GM18873 (cell line): ENCODE measurements around the gene PRSS36.
"Not testable (repeated sequence)": the region's sequence is repeated elsewhere in the genome, so short reads cannot be mapped to it uniquely, and the experiment has no call there.

Source experiments
- ATAC-seq: cut with Tn5 transposase; IDR thresholded peaks from one replicate; pipeline ENCODE4 v1.9.1; 2021; ENCODE audit warnings: mild to moderate bottlenecking, moderate library complexity, moderate number of reproducible peaks; ENCODE audit not compliant: unreplicated experiment, low FRiP score

Gene PRSS36

DNA sequence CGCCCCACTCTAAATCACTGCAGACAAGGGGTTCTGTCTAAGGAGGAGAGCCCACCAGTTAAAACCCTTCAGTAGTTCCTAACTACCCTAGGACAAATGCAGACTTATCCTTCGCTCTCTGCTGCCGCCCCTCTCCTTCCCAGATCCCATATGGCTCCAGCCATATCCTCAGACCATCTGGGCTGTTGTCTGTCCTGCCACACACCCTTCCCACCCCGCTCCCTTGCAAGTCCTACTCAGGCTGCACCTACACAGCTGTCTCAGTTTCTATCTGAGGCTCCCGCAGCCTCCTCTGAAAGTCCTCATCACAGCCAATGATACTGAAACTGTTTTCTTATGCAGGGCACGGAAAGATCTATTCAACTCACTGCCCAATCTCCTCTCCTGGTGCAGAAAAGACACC lies 42.4 kb downstream of the PRSS36 start:
- peak; percentile 54 for ATAC-seq

DNA sequence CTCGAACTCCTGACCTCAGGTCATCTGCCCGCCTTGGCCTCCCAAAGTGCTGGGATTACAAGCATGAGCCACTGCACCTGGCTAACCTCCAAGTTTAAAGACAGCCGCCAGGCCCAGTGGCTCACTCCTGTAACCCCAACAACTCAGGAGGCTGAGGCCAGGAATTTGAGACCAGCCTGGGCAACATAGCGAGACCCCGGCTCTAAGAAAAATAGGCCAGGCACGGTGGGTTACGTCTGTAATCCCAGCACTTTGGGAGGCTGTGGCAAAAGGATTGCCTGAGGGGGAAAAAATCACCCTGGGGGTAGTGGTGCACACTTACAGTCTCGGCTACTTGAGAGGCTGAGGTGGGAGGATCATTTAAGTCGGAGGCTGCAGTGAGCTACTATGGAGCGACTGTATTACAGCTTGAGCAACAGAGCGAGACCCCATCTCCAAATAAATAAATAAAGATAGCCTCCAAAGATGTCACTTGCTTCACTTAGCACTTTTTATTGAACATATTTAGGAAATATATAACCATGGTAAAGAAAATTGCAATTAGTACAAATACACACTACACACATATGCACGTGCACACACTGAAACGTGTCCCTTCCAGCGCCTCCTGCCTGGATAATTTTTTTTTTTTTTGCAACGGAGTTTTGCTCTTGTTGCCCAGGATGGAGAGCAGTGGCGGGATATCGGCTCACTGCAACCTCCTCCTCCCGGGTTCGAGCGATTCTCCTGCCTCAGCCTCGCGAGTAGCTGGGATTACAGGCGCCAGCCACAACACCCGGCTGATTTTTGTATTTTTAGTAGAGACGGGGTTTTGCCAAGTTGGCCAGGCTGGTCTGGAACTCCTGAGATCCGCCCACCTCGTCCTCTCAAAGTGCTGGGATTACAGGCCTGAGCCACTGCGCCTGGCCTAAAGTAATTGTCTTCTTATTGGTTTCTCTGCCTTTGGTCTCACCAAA lies 43.1 kb downstream of the PRSS36 start:
- no peak for ATAC-seq

- no peak for ATAC-seq
Measured at GRCh38 chr16:31105677-31106213, 44.1 kb downstream of the PRSS36 start.

DNA sequence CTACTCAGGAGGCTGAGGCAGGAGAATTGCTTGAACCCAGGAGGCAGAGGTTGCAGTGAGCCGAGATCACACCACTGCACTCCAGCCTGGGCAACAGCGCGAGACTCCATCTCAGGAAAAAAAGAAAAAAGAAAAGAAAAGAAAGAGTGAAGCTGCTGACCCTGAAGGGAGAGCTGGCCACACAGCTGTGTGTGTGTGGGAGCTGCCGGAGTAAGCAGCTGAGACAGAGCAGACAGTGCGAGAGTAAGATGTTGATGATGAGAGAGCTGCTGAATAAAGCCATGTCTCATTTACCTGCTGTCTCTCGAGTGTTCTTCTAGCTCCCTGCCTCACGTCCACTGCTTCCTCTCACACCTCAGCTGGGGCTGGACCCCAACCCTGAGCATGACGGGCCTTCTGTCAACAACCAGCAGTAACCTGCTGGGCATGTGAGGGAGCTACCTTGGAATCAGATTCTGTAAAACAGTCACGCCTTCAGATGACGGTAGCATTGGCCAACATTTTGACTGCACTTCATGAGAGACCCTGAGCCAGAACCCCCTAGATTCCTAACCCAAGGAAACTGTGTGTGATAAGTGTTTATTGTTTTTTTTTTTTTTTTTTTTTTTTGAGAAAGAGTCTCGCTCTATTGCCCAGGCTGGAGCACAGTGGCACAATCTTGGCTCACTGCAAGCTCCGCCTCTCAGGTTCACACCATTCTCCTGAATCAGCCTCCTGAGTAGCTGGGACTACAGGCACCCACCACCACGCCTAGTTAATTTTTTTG lies 48.8 kb downstream of the PRSS36 start:
- ATAC-seq: not testable (repeated sequence)

DNA sequence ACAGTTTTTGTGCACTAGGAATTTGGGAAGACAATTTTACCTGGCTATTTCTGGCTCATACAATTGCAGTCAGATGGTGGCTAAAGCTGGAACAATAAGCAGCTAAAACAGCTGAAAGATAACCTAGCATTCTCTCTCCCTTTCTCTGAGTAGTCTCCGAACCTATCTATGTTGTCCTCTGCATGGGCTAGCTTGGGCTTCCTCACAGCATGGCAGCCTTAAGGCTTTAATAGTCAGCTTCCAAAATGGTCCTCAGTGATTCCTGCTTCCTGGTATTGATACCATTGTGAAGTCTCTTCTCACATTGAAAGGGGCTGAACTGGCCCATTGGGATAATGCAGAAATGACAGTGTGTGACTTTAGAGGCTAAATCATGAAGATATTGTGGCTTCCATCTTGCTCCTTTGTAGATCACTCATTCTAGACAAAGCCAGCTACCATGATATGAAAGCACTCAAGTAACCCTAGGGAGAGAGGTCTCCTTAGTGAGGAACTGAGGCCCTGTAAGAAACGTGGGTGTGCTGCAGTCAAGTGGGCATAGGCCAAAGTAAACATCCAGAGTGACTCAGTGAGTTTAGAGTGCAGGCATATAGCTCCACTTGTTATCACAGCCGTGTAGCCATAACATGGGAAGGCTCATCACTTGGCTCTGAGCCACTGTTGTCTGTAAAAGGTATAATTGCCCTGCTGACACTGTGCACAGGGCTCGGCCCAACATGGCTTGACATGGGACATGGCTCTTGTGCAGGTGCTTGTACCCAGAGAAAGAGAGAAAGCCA lies 49.8 kb downstream of the PRSS36 start:
- ATAC-seq: no peak

DNA sequence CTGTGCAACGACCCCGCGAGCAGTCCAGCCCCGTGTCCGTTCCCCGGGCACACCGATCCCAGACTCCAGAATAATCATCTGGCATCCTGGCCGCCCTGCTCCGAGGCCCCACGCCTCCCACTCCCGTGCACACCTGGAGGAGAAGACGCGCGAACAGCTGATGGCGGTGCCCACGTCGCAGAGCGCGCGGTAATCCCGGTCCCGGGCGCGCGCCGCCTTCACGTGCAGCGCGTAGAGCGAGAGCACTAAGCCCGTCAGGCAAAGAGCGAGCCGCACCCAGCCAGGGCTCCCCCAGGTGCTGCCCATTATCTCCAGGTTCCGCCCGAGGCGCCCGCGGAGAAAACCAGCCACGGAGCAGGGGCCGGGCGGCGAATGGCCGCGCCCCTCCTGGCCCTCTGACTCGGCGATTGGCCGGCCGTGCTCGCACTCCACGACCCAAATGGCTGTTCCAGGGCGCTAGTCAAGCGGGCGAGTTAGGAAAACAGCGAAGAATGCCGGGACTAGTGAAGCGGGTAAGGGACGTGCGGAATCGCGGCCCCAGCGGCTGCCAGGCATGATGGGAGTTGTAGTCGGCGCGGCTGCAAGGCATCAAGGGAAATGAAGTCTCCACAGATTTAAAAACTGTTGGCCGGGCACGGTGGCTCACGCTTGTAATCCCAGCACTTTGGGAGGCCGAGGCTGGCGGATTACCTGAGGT lies 55.3 kb downstream of the PRSS36 start, which contains the start of gene VKORC1:
VKORC1 (minus strand) TSS at position 374 of the 697 bp plus-strand sequence; CDS start at position 306, 68 bp downstream.
- peak; percentile 76 for ATAC-seq

GRCh38 chr16:31094088-31094423 lies 55.8 kb downstream of the PRSS36 start:
- ATAC-seq: no peak

DNA sequence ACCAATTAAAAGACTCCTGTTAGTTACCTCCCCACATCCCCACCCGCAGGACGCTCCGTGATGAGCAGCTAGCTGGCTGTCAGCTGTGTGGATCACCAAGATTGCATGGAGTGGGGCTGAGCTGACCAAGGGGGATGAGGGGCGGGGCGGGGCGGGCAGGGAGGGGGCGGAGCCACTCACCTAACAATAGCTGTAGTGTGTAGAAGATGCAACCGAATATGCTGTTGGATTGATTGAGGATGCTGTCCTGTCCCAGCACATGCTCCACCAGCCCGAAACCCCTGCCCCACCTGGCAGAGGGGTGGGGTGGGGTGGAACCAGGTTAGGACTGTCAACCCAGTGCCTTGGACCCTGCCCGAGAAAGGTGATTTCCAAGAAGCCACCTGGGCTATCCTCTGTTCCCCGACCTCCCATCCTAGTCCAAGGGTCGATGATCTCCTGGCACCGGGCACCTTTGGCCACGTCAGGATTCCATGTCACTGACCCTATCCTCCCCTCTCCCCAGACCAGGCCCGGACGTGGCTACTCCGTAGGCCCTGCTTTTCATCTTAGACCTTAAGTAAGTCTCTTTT lies 56.6 kb downstream of the PRSS36 start:
- no peak for ATAC-seq

GRCh38 chr16:31092330-31092729 lies 57.5 kb downstream of the PRSS36 start:
- no peak for ATAC-seq

DNA sequence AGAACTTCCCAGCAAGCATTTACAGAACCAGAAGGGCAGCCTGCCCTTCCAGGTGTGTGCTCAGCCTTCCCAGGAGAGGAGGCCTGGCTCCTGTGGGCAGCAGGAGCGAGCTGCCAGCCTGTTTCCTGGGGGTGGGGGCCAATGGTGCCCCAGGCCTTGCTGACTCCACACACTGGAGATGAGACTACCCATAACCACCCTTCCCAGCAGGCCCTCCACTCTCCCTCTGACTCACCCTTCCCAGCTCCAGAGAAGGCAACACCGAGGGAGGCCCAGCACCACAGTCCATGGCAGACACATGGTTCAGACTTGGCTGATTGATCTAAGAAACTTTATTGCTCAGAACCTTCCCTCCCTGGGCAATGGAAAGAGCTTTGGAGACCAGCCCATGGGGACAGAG lies 59.3 kb downstream of the PRSS36 start:
- ATAC-seq: no peak

GRCh38 chr16:31089199-31089598 lies 60.7 kb downstream of the PRSS36 start:
- ATAC-seq: no peak
